Spinal cord (tissue), 10 donors: ENCODE data around the gene APOBEC3A. TPM values are rescaled to one million over a fixed set of nuclear protein-coding genes. Genes with fewer than 3 reads are reported as not detected.
"Not testable (repeated sequence)": the region's sequence is repeated elsewhere in the genome, so short reads cannot be mapped to it uniquely, and the experiment has no call there.

ENCODE experiments used
- DNase-seq, 6 donors: peaks; one replicate each; pipeline versions ENCODE4 v3.0.0 to v3.0.0-alpha.2; 2013 to 2015; ENCODE audit warnings: low spot score in 6 of 6, low read depth in 4 of 6
- H3K27ac ChIP-seq: one replicate; pipeline ENCODE4 v1.5.1; 2013; ENCODE audit warnings: low read depth, low read length, control low read depth
- H3K27me3 ChIP-seq: one replicate; pipeline ENCODE4 v1.6.1; 2013; ENCODE audit warnings: low read length; ENCODE audit not compliant: control insufficient read depth, insufficient read depth
- H3K36me3 ChIP-seq: one replicate; pipeline ENCODE4 v1.6.1; 2013; ENCODE audit warnings: low read length; ENCODE audit not compliant: control insufficient read depth, insufficient read depth
- H3K4me1 ChIP-seq: one replicate; pipeline ENCODE4 v1.6.1; 2013; ENCODE audit warnings: low read length; ENCODE audit not compliant: control insufficient read depth, insufficient read depth
- H3K4me3 ChIP-seq: one replicate; pipeline ENCODE4 v1.5.1; 2013; ENCODE audit warnings: low read depth, low read length, control low read depth
- H3K9me3 ChIP-seq: one replicate; pipeline ENCODE4 v1.6.1; 2013; ENCODE audit warnings: low read length; ENCODE audit not compliant: control insufficient read depth, insufficient read depth
- WGBS: methylation state at CpG from one replicate; pipeline ENCODE4 v1.1.5; 2013; ENCODE audit warnings: missing lambda C conversion rate; ENCODE audit not compliant: insufficient coverage; 5-methylcytosine and 5-hydroxymethylcytosine counted together
- polyA plus RNA-seq, 2 donors: library from polyadenylated mRNA; unstranded; fragments of 120-200 nt; gene quantifications; one replicate each; pipeline ENCODE4 v1.2.1, GENCODE V29; 2013; ENCODE audit not compliant: insufficient read length in 2 of 2
- total RNA-seq, 2 donors: library from RNA; depleted of rRNA in 1 of 2; stranded (reverse); fragments of 120-200 nt in 1 of 2; fragments of >200 nt in 1 of 2; gene quantifications; one replicate each; pipeline versions ENCODE4 v1.2.3 to v1.2.4, GENCODE V29; 2013 to 2014
- donor health status: healthy.

Gene APOBEC3A
- total and polyA plus RNA-seq, 4 donors: 0.28 to 2.4 TPM; not detected in 2

DNA sequence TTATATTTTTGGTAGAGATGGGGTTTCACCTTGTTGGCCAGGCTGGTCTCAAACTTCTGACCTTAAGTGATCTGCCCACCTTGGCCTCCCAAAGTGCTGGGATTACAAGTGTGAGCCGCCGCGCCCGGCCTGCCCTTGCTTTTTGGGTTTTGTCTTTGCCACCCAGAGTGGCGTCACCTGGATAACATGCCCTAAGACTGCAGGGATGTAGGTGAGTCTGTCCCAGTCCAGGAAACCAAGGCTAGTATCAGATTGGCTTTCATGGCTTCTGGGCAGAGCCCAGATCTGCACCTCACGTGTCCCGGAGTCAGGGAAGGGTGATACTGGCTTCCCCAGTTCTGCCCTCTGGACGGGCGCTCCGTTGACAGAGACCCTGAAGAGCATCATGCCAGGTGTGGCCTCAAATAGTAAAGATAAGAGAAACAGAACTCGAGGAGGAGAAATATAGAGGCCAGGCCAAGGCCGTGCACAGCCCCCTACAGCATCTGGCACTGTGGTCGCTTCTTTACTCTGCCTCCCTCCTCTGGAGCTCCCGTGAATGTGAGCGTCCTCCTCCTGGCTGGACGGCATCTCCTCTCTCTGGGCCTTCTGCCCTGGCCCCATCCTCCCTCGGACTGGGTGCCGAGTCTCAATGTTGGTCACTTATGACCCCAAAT, 16.9 kb downstream of the APOBEC3A start:
- DNase-seq: no peak
- no peaks in the 10 kb centered on the region for H3K4me1 ChIP-seq
- no peak overlapping the region for H3K27ac ChIP-seq
- 85% methylated on average over 18 of the region's 18 CpGs for WGBS
- H3K27me3 ChIP-seq: no peaks in the 10 kb centered on the region
- H3K4me3 ChIP-seq: no peak overlapping the region
- H3K36me3 ChIP-seq: no peaks in the 10 kb centered on the region
- no peaks in the 10 kb centered on the region for H3K9me3 ChIP-seq

DNA sequence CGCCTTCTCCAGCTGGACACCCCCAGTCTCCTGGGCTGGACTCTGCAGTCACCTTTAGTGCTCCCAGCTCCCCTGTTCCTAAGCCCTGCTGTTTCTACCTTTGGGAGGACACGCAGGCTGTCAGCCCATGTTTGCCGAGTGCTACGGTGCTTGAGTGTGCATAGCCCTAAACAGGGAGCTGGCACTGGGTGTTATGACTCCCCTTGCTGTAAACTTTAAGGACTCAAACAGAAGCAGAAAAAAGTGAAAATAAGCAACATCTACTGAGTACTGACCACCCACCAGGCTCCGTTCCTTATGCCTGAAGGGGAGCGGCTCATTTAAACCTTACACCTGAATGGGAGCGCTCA, 17.4 kb downstream of the APOBEC3A start:
- no peak for DNase-seq
- no peak overlapping the region for H3K4me3 ChIP-seq
- H3K36me3 ChIP-seq: no peaks in the 10 kb centered on the region
- WGBS: 89% methylated on average over 4 of the region's 7 CpGs
- H3K4me1 ChIP-seq: no peaks in the 10 kb centered on the region
- H3K27me3 ChIP-seq: no peaks in the 10 kb centered on the region
- no peaks in the 10 kb centered on the region for H3K9me3 ChIP-seq
- no peak overlapping the region for H3K27ac ChIP-seq

DNA sequence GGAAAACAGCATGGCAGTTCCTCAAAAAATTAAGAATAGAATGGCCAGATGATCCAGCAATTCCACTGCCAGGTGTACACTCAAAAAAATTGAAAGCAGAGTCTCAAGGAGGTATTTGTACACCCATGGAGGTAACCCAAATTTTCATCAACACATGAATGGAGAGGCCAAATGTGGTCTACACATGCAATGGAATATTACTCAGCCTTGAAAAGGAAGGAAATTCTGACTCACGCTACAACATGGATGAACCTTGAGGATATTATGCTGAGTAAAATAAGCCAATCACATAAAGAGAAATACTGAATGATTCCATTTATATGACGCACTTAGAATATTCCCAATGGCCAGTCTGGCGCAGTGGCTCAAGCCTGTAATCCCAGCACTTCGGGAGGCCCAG, 19.9 kb downstream of the APOBEC3A start:
- not testable (repeated sequence) for H3K27ac ChIP-seq, H3K4me3 ChIP-seq, H3K36me3 ChIP-seq, H3K27me3 ChIP-seq, H3K9me3 ChIP-seq, DNase-seq
- 93% methylated on average over 3 of the region's 4 CpGs for WGBS
- H3K4me1 ChIP-seq: peaks cover 15% of the 10 kb centered on the region

DNA sequence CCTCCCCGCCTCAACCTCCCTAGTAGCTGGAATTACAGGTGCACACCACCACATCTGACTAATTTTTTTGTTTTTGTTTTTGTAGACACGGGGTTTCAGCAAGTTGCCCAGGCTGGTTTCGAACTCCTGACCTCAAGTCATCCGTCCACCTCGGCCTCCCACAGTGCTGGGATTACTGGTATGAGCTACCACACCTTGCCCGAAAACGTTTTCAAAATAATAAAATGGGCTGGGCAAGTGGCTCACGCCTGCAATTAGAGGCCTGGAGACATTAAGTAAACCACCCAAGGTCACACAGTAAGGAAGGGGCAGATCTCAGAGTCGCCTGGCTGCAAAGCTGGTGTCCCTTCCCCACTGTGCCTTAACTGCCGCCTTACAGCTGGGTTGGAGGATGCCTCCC, 23.2 kb downstream of the APOBEC3A start:
- not testable (repeated sequence) for H3K27ac ChIP-seq, H3K4me3 ChIP-seq, H3K27me3 ChIP-seq, H3K9me3 ChIP-seq, H3K36me3 ChIP-seq, DNase-seq
- WGBS: 61% methylated on average over 10 of the region's 10 CpGs
- peaks cover 21% of the 10 kb centered on the region for H3K4me1 ChIP-seq

DNA sequence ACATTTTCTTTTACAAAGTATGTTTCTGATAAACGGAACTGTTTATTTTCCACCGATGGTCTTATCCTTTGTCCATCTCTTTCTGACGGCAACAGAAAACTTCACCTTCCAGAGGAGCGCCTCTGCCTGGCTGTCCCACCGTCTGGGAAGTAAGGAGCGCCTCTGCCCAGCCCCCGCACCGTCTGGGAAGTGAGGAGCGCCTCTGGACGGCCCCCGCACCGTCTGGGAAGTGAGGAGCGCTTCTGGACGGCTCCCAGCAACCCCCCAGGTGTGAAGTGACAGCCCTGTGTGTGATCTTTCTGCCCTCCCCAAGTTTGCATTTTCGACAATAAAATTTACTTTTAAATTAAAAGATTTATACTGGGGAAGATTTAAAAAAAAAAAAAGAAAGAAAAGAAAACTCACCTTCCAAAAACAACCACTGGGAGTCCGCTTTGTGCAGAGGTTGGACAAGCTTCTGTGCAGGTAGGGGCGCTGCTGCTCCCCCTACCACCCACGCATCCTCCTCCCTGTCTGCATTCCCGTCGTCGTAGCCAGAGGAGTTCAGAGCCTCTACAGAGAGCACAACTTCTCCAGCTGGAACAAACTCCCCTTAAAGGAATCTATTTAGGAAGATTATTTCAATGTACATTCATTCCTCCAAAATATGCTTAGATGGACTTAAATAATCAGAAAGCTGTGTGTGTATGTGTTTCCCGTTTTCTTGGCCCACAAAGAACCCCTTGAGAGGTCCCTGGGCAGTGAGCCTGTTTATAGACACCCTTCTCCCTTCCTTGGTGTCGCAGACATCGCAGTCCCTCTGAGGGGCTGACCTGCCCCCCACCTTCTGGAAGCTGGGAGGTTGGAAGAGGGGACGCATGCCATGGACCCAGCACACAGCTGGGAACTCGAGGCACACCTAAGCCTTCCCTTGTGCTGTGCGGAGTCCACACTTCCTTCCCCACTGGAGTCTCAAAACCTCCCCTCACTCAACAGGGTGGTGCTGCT, 23.9 kb downstream of the APOBEC3A start:
- Histone ChIP-seq H3K27me3 (no peaks in the 10 kb centered on the region), H3K27ac (peak overlapping the region; percentile 64), H3K4me3 (peak overlapping the region; percentile 51), H3K9me3 (peaks cover 2% of the 10 kb centered on the region), H3K4me1 (peaks cover 21% of the 10 kb centered on the region), H3K36me3 (no peaks in the 10 kb centered on the region)
- DNase-seq: peak in 3 of 6 donors; percentile 1 to 38 (median 4)
- WGBS: 44% methylated on average over 11 of the region's 27 CpGs

DNA sequence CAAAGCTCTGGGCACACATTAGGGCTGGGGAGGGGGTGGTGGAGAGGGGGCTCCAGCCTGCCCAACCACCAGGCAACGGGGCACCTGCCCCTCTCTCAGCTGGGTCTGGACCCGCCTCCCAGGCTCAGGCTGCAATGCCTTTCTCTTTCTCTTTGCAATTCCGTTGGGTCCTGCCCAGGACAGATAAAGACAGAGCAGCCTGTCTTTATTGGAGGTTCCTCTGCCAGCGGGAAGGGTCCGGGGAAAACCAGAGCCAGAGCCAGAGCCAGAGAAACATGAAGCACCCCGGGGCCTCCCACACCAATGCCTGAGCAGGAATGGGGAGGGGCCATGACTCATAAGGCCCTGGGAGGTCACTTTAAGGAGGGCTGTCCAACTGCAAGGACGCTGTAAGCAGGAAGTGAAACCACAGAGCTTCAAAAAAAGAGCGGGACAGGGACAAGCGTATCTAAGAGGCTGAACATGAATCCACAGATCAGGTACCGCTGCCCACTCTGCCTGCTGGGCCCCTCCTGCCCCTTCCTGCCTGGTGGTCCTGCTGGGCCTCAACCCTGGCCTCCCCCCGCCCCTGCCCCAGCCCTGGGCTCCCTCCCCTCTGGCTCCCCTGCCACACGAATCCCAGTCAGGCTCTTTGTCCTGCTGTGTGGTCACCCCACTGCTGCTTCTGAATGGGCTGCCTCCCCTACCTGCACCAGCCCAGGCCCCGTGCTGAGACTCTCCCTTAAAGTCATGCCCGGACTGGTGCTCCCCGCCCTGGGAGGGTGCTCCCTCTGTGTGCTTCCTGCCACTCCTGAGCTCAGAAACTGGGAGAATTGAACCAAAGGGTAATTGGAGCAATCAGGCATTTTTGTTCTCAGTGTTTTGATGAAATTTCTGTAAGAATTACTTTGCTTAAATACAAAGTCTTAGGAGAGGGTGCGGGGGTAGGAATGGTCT, 24.9 kb downstream of the APOBEC3A start, which contains the start of gene APOBEC3B:
Gene APOBEC3B (plus strand): TSS at position 356 of the 936 bp plus-strand sequence. CDS start 107 bp downstream, at position 463.
- DNase-seq: peak in 4 of 6 donors; percentile 3 to 84 (median 40)
- WGBS: 30% methylated on average over 13 of the region's 16 CpGs
- peak within 1 kb of the TSS; percentile 64 for H3K27ac ChIP-seq
- H3K27me3 ChIP-seq: no peaks in the 10 kb centered on the region
- H3K4me3 ChIP-seq: peak within 1 kb of the TSS; percentile 51
- peaks cover 21% of the 10 kb centered on the region for H3K4me1 ChIP-seq
- peaks cover 2% of the 10 kb centered on the region for H3K9me3 ChIP-seq
- H3K36me3 ChIP-seq: no peaks in the 10 kb centered on the region

DNA sequence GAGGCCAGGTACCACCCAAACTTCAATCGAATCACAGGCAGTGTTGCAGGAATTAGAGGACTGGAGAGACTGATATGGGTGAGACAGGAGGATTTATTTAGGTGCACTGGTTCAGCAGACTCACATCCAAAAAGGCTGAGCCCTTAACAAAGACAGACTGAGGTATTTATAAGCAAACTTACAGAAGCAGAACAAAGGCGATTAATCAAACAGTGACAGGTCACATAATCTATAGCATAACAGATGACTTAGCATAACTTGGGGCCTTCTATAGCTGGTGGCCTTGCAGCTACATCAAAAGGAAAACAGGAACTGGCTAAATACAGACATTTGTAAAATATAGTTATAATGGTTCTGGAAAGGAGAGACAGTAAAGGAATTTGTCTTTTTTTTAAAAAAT, 26.8 kb downstream of the APOBEC3A start:
- Histone ChIP-seq H3K4me1 (peaks cover 21% of the 10 kb centered on the region), H3K4me3 (no peak overlapping the region), H3K9me3 (peaks cover 2% of the 10 kb centered on the region), H3K27me3 (no peaks in the 10 kb centered on the region), H3K36me3 (no peaks in the 10 kb centered on the region), H3K27ac (no peak overlapping the region)
- WGBS: no CpG with 5 or more reads among the region's 2 CpGs
- no peak for DNase-seq

DNA sequence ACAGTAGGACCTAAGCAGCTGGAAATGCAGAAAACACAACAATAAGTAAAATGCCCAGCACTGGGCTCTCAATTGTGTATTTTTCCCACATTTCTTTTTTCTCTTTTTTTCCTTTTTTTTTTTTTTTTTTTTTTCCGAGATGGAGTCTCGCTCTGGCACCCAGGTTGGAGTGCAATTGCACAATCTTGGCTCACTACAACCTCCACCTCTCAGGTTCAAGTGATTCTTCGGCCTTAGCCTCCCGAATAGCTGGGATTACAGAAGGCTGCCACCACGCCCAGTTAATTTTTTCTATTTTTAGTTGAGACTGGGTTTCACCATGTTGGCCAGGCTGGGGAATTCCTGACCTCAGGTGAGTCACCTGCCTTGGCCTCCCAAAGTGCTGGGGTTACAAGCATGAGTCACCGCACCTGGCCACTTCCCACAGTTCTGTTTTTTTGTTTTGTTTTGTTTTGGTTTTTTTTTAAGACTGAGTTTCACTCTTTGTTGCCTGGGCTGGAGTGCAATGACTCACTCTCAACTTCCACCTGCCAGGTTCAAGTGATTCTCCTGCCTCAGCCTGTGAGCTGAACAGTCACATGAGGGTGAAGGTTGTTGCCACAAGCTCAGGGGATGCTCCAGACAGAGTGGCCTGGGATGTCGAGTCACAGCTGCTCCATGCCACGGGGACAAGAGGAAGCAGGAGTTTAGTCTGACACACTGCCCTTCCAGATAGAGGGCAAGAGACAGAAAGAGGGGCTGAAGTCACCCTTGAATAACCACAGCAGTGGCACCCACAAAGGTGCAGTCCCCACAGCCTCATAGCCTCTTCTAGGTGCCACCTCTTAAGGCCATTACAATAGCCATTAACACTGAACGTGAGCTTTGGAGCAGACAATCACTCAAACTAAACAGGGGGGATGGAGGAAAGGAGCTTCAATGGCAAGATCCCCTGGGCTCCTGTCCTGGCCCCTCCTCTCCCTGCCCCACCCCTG, 27.7 kb downstream of the APOBEC3A start:
- WGBS: 93% methylated on average over 6 of the region's 9 CpGs
- not testable (repeated sequence) for H3K36me3 ChIP-seq, H3K4me3 ChIP-seq, H3K27me3 ChIP-seq, H3K9me3 ChIP-seq, H3K27ac ChIP-seq, DNase-seq
- H3K4me1 ChIP-seq: peaks cover 21% of the 10 kb centered on the region
